ENCODE data around the gene ADAMTS7.
"Not testable (repeated sequence)": the region's sequence is repeated elsewhere in the genome, so short reads cannot be mapped to it uniquely, and the experiment has no call there.

Gene ADAMTS7

DNA sequence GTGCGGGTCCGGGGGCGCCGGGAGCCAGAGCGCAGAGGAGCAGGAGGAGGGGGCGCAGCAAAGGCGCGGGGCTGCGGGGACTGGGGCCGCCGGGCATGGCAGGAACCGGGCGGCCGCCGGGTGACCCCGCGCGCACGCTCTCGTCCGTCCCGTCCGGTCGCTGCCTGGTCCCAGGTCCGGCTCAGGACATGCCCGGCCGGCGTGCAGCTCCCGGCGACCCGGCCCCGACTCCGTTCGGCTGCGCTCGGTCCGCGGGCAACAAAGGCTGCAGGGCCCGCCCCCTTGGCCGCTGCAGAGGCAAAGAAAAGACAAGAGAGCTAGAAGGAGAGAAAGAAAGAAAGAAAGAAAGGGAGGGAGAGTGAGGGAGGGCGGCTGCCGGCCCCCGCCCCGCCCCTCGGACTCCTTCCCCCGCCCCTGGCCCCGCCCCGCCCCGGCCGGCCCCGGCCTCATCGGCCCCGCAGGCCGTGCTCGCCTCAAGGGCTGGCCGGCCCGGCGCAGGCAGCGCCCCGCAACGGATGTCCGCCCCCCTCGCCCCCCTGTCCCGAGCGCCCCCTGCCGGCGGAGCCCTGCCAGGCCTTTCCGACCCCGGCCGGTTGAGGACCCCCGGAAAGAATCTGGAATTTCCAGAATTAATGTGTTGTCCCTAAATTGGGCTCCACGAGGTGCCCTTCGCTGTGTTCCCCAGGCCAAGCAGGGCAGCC lies at the start of gene ADAMTS7:
Gene ADAMTS7 (minus strand): TSS at position 341 of the 701 bp plus-strand sequence. CDS start 244 bp downstream, at position 97.
- DNase-seq, result peak; percentile 60

DNA sequence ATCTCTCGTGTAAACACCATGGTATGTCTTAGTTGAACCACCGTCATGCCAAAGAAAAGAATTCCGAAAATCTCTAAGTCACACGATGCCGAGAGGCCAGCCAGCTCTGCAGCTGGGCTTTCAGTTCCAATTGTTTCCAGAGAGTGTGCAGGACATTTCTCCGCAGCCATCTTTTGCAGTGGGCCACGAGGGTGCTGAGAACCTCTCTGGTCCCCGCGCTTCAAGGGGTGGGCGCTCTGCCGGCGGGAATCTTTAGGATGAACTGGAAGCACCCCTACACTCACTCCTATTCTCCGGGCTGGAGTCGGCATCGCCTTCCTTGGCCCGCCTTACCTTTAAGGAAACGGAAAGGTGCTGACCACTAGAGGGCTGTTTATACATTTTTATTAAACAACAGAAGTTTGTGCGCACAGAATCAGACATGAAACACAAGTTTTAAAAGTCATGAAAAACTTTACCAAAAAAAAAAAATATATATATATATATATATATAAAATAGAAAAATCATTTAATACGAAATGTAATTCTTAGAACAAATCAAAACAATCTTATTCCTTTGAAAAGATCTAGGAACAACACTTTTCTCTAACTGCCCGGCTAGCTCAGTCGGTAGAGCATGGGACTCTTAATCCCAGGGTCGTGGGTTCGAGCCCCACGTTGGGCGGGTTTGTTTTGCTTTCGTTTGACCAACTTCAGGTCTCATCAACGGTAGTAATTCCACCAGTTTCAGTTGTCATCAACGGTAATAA lies 48.9 kb upstream of the ADAMTS7 start:
- peak; percentile 54 for DNase-seq

GRCh38 chr15:78855746-78856145 lies 44.5 kb upstream of the ADAMTS7 start:
- DNase-seq, result no peak

DNA sequence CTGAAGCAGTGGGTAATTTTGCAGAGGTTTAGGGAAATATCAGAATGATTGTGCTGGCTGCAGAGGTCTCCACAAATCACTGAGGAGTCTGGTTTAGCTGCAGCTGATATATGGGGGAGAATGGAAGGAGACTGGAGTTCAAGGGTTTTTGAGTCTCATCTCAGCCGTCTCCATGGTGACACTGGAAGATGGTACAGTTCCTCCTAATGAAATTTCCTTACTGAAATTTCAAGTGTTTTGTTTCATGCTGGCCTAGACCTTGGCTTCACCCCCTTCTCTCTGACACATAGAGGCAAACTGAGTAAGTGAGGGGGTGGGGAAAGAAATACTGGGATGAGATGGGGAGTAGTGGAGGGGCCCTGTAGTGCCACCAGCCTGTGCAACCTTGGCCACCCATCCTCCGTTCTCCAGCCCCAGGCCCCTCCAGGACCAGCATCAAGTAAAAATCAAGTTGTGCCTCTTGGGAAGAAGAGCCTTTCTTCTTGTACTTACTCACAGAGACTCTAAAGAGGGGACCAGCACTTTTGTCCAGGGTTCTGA lies 43.6 kb upstream of the ADAMTS7 start:
- no peak for DNase-seq

- no peak for DNase-seq
These were observed 42.2 kb upstream of the ADAMTS7 start for GRCh38 chr15:78853500-78853899.

- DNase-seq, result no peak
These were observed 39.9 kb upstream of the ADAMTS7 start for GRCh38 chr15:78850941-78851755.

DNA sequence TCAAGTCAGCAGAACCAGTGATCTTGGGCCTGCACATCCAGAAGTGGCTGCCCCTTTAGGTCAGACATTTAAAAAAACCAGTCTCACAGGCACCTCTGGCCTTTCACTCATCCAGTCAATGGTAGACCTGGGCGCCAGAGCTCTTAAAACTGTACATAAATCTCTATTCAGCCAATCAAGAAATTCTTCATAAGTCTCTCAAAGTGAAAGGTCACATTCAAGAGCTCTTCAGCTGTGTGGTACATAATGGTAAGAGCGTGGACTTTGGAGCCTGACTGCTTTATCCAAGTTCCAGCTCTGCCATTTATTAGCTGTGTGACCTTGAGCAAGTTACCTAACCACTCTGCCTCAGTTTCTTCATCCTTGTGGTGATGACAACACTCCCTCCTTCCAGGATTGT lies 39.1 kb upstream of the ADAMTS7 start:
- DNase-seq, result no peak

- DNase-seq, result not testable (repeated sequence)
These were observed 36.2 kb upstream of the ADAMTS7 start for GRCh38 chr15:78847387-78847906.

DNA sequence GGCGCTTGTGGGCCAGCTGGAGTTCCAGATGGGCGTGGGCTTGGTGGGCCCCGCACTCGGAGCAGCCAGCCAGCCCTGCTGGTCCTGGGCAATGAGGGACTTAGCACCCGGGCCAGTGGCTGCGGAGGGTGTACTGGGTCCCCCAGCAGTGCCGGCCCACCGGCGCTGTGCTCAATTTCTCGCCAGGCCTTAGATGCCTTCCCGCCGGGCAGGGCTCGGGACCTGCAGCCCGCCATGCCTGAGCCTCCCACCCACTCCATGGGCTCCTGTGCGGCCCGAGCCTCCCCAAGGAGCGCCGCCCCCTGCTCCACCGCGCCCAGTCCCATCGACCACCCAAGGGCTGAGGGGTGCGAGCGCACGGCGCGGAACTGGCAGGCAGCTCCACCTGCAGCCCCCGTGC lies 35.6 kb upstream of the ADAMTS7 start:
- not testable (repeated sequence) for DNase-seq

DNA sequence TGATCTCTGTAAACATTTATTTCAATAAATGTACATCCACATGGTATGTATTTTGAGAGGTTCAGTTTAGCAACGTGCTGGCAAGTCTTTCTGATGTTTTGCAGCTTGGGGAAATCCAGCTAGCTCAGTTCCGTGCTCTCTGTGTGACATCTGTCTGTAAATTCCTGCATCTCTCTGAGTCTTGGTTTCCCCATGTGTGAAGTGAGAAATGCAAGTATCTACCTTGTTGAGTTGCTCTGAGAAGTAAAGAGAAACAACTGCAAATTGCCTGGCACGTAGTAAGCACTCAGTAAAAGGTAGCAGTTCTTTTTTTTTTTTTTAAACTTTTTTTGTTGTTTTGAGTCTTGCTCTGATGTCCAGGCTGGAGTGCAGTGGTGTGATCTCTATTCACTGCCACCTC lies 31.3 kb upstream of the ADAMTS7 start:
- no peak for DNase-seq

DNA sequence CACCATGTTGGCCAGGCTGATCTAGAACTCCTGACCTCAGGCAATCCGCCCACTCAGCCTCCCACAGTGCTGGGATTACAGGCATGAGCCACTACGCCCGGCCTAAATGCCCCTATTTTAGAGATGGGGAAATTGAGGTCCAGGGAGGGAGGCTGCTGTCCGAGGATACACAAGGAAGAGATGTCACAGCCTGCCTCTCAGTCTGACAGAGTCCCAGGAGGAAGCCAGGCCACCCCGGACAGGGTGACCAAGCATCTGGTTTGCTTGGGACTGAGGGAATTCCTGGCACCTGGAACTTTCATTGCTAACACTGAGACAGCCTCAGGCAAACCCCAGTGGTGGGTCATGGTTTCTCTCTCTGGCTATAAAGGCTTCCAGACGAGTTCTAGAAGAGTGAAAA lies 30.6 kb upstream of the ADAMTS7 start:
- no peak for DNase-seq

DNA sequence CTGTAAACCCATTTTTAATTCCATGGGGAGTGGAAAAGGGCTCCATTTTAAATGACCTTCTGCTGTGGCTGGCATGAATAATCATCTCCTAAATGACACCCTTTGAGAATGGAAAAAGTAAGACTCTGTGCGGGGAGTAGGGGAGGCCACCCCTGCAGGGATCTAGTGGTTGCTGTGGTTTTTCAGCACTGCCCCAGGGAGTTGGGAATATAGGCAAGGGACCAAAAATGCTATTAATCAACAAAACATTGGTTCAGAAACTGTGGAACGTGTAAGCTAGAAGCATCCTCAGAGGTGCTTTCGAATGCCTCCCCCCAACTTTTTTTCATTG lies 30.1 kb upstream of the ADAMTS7 start:
- DNase-seq, result no peak

- no peak for DNase-seq
These were observed 29.6 kb upstream of the ADAMTS7 start for GRCh38 chr15:78840661-78841375.

- DNase-seq, result not testable (repeated sequence)
These were observed 27.9 kb upstream of the ADAMTS7 start for GRCh38 chr15:78839151-78839550.

GRCh38 chr15:78838489-78838888 lies 27.2 kb upstream of the ADAMTS7 start:
- no peak for DNase-seq

DNA sequence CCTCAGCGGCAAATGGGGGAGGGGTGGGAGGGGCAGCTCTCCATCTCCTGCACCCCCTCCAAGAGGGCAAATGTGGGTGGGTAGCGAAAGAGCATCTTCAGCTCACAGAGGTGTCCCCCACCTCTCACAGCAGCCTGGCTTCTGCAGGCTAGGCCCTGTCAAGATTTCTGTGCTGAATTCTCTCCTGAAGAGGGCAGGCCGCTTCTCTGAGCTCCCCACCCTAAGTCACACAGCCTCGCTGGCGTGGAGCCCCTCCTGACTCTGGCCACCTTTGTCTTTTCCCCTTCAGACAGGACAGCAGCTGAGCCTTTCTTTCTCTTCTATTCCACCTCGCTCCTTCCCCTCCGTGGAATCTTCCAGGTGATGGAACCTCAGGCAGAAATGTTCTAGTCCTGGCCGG lies 26.3 kb upstream of the ADAMTS7 start:
- DNase-seq, result no peak

DNA sequence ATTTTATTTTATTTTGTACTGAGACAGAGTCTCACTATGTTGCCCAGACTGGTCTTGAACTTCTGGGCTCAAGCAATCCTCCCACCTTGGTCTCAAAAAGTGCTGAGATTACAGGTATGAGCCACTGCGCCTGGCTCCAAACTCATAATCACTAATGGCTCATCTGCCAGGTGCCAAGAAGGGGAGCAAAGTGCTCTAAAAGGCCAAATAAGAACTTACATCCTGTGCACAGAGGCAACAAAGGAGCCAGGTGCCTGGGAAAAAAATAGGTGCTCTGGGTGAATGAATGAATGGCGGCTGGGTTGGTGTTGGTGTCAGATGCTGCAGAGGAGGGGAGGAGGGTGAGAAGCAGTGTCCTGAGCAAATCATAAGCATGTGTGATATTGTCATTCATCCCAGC lies 25.9 kb upstream of the ADAMTS7 start:
- DNase-seq, result no peak

- DNase-seq, result no peak
These were observed 25.1 kb upstream of the ADAMTS7 start for GRCh38 chr15:78836333-78836732.

DNA sequence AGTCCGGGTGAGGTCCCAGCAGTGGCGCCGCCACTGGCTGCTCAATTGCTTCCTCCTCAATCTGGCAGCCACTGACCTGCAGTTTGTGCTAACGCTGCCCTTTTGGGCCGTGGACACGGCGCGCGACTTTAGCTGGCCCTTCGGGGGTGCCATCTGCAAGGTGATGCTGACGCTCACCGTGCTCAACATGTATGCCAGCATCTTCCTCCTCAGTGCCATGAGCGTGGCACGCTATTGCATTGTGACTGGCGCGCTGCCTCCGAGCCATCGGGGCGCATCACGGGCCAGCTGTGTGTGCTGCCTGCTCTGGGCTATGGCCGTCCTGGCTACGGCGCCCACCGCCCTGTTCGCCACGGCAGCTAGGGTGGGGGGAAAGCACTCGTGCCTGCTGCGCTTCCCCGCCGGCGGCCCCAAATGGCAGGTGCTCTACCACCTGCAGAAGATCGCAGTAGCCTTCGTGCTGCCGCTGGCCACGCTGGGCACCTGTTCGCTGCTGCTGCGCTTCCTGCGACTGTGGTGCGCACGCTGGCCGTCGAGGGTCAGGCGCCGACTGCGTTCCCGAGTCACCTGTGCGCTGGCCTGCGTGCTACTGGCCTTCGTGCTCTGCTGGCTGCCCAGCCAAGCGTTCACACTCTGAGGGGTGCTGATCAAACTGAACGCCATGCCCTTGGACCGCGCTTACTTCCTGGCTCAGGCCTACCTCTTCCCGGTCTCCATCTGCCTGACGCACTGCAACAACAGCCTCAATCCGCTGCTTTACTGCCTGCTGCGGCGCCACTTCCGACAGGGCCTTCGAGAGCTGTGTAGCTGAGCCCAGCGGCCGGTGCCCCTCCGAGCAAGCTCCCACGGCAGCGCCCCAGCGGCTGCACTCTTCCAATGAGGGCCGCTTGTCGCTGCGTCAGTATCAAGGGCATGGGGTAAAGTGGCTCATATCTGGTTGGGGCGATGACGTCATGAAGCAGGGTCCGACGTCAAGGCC lies 20.3 kb upstream of the ADAMTS7 start:
- no peak for DNase-seq

GRCh38 chr15:78830514-78831228 lies 19.4 kb upstream of the ADAMTS7 start:
- DNase-seq, result peak; percentile 15

GRCh38 chr15:78828920-78829319 lies 17.7 kb upstream of the ADAMTS7 start:
- DNase-seq, result no peak
